HG03342 (cell line): Measurements from ENCODE around the gene BLOC1S2.
"Not testable (repeated sequence)": the region's sequence is repeated elsewhere in the genome, so short reads cannot be mapped to it uniquely, and the experiment has no call there.

Experiments used
- ATAC-seq: cut with Tn5 transposase; IDR thresholded peaks from one replicate; pipeline ENCODE4 v1.9.1; 2021; ENCODE audit warnings: mild to moderate bottlenecking, moderate library complexity; ENCODE audit not compliant: unreplicated experiment

BLOC1S2 gene

GRCh38 chr10:100292300-100292699 lies 5.8 kb upstream of the BLOC1S2 start:
- not testable (repeated sequence) for ATAC-seq

- no peak for ATAC-seq
Measured at GRCh38 chr10:100291356-100291755, 4.9 kb upstream of the BLOC1S2 start.

GRCh38 chr10:100289641-100290040 lies 3.2 kb upstream of the BLOC1S2 start:
- ATAC-seq, result no peak

DNA sequence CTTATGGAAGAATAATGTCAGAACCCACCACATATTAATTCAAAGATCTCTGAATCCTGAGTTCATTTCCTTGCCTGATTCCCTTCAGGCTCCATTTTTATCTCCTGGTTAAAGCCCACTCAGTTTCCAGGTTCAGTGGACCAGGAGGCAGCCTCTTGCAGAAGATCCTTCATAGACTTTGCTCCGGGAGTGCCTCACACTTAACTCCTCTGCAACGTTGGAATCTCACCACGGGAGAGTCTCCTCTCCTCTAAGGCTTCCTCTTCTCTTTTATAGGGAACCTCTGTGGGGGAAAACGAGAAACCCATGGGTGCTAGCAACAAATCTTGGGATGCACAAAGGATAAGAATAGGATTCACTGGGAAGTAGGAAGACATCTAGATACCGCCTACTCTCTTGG lies 1.7 kb upstream of the BLOC1S2 start:
- ATAC-seq, result no peak

- ATAC-seq, result no peak
Measured at GRCh38 chr10:100287756-100288155, 1.3 kb upstream of the BLOC1S2 start.

DNA sequence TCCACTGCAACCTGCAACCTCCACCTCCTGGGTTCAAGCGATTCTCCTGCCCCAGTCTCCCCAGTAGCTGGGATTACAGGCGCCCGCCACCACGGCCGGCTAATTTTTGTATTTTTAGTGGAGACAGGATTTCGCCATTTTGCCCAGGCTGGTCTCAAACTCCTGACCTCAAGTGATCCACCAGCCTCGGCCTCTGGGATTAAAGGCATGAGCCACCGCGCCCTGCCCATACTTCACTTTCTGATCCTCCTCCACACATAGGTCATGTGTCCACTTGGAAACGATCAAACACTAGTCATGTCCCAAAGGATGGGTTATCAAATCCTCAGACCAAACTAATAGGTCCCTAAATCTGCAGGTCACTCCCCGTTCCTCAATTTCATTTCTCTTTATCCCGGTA lies 1.2 kb downstream of the BLOC1S2 start:
- ATAC-seq, result not testable (repeated sequence)

- no peak for ATAC-seq
Measured at GRCh38 chr10:100282907-100283306, 3.6 kb downstream of the BLOC1S2 start.

DNA sequence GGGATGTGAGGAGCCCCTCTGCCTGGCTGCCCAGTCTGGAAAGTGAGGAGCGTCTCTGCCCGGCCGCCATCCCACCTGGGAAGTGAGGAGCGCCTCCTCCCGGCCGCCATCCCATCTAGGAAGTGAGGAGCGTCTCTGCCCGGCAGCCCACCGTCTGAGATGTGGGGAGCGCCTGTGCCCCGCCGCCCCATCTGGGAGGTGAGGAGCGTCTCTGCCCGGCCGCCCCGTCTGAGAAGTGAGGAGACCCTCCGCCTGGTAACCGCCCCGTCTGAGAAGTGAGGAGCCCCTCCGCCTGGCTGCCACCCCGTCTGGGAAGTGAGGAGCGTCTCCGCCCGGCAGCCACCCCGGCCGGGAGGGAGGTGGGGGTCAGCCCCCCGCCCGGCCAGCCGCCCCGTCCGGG lies 9.5 kb downstream of the BLOC1S2 start:
- not testable (repeated sequence) for ATAC-seq

DNA sequence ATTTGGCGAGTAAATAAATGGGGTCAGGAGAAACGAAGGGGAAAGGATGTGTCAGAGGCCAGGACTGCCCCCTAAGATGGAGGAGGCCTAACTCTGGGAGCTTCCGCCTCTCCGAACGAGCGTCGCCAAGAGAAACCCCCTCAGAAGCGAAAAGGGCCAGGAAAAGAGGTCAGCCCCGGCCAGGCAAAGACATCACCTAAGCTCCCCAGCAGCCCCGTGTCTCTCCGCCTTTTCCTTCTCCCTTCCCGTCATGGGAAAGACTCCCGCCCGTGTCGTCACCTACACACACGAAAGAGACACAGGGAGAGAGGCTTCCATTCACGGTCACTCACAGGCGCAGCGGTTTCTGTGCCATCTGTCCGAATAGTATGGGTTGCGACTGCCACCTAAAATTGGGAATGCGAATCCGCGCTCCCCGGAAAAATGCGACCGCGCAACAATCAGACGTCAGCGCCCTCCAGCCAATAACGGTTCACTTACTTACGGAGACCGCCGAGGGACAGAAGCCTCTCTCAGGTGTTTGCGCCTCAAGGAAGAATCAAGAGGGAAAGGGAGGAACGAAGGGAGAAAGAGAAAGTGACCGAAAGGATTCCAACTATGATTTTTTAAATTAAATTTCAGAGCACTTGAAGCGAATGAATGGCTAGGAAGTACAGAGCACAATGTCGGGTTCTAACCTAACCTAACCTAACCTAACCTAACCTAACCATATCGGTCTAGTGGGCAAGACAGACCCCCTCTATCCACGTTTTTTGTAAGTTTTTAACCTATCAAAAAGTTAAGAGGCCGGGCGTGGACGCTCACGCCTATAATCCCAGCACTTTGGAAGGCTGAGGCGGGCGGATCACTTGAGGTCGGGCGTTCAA lies 19.0 kb downstream of the BLOC1S2 start, which contains the start of gene CWF19L1:
TSS of gene CWF19L1 (minus strand) at position 400 of the 866 bp plus-strand sequence. CDS start at position 355, 45 bp downstream.
- peak; percentile 79 for ATAC-seq

DNA sequence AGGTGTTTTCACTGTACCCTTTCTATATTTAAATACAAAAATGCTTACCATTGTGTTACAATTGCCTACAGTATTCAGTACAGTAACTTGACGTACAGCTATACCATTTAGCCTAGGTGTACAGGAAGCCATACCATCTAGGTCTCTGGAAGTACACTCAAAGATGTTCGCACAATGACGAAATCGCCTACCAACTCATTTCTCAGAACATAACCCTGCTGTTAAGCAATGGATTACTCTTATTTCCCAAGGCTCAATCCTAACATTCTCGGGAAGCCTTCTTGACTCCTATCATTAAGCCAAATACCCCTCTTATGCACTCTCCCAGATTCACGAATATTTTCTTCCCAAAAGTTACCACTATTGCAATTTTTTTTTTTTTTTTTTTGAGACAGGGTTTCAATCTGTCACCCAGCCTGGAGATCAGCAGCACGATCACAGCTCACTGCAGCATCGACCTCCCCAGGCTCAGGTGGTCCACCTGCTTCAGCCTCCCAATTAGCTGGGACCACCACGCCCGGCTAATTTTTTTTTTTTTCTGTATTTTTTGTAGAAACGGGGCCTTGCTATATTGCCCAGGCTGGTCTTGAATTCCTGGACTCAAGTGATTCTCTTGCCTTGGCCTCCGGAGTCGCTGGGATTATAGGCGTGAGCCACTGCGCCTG lies 20.5 kb downstream of the BLOC1S2 start:
- no peak for ATAC-seq

DNA sequence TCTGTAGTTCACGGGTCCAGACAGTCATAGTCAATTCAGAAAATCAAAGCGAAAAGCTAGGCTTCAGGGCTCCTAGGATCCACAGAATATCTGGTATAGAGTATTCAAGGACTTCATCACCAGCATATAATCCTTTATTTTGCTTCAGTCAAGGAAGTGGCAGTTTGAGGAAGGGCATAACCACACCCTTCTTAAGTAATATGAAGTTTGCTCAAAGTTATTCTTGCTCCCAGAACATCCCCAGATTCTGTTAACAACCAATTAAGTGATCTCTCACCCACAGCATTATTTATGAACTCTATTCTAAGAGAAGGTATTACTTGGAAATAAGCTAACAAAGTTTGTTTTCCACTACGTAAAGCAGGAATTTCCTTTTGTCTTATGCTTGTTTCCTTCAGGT lies 32.3 kb downstream of the BLOC1S2 start:
- no peak for ATAC-seq

GRCh38 chr10:100253041-100253440 lies 33.4 kb downstream of the BLOC1S2 start:
- ATAC-seq, result no peak

DNA sequence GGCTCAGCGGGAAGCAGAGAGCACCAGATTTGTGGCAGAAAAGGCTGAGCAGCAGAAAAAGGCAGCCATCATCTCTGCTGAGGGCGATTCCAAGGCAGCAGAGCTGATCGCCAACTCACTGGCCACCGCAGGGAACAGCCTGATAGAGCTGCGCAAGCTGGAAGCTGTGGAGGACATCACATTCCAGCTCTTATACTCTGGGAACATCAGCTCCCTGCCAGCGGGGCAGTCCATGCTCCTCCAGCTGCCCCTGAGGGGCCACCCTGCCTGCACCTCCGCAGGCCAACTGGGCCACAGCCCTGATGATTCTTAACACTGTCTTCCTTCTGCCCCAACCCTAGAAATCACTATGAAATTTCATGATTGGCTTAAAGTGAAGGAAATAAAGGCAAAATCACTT lies 37.7 kb downstream of the BLOC1S2 start:
- no peak for ATAC-seq

- no peak for ATAC-seq
Measured at GRCh38 chr10:100245484-100246220, 40.8 kb downstream of the BLOC1S2 start.

GRCh38 chr10:100239851-100240250 lies 46.6 kb downstream of the BLOC1S2 start:
- no peak for ATAC-seq

- no peak for ATAC-seq
Measured at GRCh38 chr10:100238429-100238828, 48.1 kb downstream of the BLOC1S2 start.

GRCh38 chr10:100232101-100232500 lies 54.4 kb downstream of the BLOC1S2 start:
- no peak for ATAC-seq

- ATAC-seq, result no peak
Measured at GRCh38 chr10:100229819-100230422, 56.6 kb downstream of the BLOC1S2 start.

DNA sequence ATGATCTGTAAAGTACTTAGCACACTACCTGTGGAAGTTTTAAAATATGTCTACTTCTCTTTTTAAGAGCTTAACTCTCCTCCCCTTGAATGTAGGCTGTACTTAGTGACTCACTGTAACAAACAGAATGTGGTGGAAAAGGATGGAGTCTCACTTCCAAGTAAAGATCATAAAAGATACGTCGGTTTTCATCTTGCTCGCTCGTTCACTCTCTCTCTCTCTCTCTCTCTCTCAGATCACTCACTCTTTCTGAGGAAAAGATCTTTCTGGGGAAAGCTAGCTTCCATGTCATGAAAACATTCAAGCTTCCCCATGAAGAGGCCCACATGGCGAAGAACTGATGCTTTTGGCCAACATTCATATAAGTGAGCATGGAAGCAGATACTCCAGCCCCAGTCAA lies 62.6 kb downstream of the BLOC1S2 start:
- no peak for ATAC-seq
